Testis (tissue), 2 donors: ENCODE measurements around the gene RAMP1.

ENCODE experiments used
- POLR2A ChIP-seq: fragments of 450-650 bp; IDR thresholded peaks from one replicate; pipeline ENCODE4 v1.6.1; 2017; ENCODE audit warnings: antibody characterized with exemption, mild to moderate bottlenecking, moderate library complexity
- TF ChIP-seq, protein P1 (sequence below), 3 experiments: fragments of 450-650 bp in 2 of 3; fragments of 200-600 bp in 1 of 3; sonication (generic) in 1 of 3; IDR thresholded peaks; one replicate each; pipeline ENCODE4 v1.5.1; 2016 to 2019; ENCODE audit warnings: antibody characterized with exemption in 3 of 3, mild to moderate bottlenecking in 2 of 3, moderate library complexity in 1 of 3

DNA sequence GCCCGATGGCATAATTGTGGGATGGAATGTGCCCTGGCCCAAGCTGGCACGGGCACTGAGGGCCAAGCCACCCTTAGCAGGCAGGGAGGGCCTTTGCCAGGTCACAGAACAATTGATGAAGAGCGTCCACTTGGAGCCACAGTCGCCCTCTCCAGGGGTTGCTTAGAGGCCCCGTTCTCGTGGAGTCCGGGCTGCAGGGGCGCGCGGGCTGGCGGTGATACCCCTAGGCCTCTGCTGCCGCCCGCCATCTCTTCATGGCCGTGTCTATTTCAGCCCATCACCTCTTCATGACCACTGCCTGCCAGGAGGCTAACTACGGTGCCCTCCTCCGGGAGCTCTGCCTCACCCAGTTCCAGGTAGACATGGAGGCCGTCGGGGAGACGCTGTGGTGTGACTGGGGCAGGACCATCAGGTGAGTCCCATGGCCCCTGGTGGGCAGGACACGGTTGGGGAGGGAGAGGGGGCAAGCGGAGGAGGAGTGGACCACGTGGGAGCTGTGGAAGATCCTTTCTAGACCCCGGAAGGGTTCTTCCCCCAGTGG is 17.6 kb downstream of the RAMP1 start:
- TF ChIP-seq, protein P1, sequence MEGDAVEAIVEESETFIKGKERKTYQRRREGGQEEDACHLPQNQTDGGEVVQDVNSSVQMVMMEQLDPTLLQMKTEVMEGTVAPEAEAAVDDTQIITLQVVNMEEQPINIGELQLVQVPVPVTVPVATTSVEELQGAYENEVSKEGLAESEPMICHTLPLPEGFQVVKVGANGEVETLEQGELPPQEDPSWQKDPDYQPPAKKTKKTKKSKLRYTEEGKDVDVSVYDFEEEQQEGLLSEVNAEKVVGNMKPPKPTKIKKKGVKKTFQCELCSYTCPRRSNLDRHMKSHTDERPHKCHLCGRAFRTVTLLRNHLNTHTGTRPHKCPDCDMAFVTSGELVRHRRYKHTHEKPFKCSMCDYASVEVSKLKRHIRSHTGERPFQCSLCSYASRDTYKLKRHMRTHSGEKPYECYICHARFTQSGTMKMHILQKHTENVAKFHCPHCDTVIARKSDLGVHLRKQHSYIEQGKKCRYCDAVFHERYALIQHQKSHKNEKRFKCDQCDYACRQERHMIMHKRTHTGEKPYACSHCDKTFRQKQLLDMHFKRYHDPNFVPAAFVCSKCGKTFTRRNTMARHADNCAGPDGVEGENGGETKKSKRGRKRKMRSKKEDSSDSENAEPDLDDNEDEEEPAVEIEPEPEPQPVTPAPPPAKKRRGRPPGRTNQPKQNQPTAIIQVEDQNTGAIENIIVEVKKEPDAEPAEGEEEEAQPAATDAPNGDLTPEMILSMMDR (IDR thresholded peaks at IDR 0.05), result no peak
- TF ChIP-seq POLR2A, result no peak
